ENCODE measurements around the gene ZBTB26.

DNA sequence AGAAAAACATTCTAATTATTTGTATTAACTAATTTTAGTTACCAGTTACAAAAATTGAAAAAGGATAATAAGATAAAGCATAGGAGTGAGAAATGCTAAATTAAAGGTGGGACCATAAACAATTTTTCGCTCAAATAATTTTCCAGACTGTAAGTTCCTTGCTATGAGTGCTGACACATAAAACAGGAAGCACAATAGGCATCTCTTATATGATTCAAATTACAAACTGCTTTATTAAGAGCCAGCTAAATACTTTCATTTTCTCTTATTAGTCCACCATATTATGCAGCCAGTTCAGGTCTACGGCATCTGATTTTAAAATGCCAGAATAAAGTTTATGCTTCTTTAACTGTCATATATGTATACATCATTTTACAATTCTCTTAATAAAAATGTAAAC is 30.5 kb downstream of the ZBTB26 start:
- no peak for TF ChIP-seq EZH2 (IDR thresholded peaks at IDR 0.05; ENCODE audit: borderline replicate concordance, low read length)
- TF ChIP-seq, protein P1, sequence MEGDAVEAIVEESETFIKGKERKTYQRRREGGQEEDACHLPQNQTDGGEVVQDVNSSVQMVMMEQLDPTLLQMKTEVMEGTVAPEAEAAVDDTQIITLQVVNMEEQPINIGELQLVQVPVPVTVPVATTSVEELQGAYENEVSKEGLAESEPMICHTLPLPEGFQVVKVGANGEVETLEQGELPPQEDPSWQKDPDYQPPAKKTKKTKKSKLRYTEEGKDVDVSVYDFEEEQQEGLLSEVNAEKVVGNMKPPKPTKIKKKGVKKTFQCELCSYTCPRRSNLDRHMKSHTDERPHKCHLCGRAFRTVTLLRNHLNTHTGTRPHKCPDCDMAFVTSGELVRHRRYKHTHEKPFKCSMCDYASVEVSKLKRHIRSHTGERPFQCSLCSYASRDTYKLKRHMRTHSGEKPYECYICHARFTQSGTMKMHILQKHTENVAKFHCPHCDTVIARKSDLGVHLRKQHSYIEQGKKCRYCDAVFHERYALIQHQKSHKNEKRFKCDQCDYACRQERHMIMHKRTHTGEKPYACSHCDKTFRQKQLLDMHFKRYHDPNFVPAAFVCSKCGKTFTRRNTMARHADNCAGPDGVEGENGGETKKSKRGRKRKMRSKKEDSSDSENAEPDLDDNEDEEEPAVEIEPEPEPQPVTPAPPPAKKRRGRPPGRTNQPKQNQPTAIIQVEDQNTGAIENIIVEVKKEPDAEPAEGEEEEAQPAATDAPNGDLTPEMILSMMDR (IDR thresholded peaks at IDR 0.05; ENCODE audit: low read length) = no peak
